Bronchial epithelial cell (primary cell): ENCODE data around the gene CNOT8. TPM values are rescaled to one million over a fixed set of nuclear protein-coding genes. Genes with fewer than 3 reads are reported as not detected.
A peak's percentile ranks its signal among the peaks of the same experiment; 100 is the strongest.

Experiments
- DNase-seq: peaks from one replicate; pipeline ENCODE4 v3.0.0-alpha.2; 2010; ENCODE audit warnings: low read depth
- FAIRE-seq: peaks from 2 replicates; lab custom pipeline; 2011; peaks lifted over from hg19 to GRCh38; lab: Jason Lieb, UNC
- H3K27me3 ChIP-seq: 2 replicates; pipeline ENCODE4 v1.5.1; 2011; ENCODE audit warnings: low read length; ENCODE audit not compliant: control insufficient read depth, insufficient read depth
- H3K36me3 ChIP-seq: 2 replicates; pipeline ENCODE4 v1.5.1; 2011; ENCODE audit warnings: low read length; ENCODE audit not compliant: control insufficient read depth, insufficient read depth
- H3K4me3 ChIP-seq: 2 replicates; pipeline ENCODE4 v1.5.1; 2011; ENCODE audit warnings: mild to moderate bottlenecking, low read depth, low read length, control low read depth
- CTCF ChIP-seq: IDR thresholded peaks from 2 replicates; pipeline ENCODE4 v1.5.1; 2011; ENCODE audit warnings: mild to moderate bottlenecking, moderate library complexity, low read length, control low read depth, inconsistent platforms; ENCODE audit not compliant: insufficient read depth, severe bottlenecking
- total RNA-seq: library from RNA; depleted of rRNA; stranded (reverse); fragments of >200 nt; gene quantifications from 2 replicates; pipeline ENCODE4 v1.2.1, GENCODE V29; 2014

Gene CNOT8
- total RNA-seq: 41.2 and 56.1 TPM in 2 replicates

DNA sequence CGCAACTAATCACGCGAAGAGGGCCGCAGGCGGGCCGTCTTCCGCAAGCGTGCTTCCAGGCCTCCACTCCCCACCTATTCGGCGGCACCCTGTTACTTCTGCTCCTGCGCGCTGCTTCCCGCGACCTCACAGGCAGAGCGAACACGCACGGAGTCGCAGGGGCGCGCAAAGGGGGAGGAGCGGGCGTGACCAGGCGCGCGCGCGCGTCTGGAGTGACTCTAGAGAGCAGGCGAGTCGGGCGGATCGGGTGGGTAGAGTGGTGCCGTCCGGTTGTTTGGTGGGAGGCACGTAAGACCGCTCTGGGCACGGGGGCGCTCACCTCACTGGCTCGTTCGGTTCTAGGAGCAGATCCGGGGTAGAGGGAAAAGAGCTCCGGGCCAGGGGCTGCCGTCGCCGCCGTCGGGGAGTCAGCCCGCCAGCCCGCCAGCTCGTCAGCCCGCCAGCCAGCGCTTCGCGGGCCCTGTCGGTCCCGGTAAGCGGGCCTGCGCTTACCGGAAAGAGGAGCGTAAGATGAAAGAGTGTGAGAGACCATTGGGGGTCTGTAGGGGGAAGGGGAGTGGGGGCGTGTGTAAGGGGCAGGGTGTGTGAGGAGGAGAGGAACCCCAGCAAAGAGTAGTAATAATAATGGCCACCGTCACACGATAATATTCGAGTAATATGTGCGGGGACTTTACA lies at the start of gene CNOT8:
TSS of gene CNOT8 (plus strand) at position 331 of the 675 bp plus-strand sequence. CDS start 4,652 bp downstream, outside the sequence.
- TF ChIP-seq CTCF: no peak
- DNase-seq (peak; percentile 79), FAIRE-seq (no peak)
- peaks cover 3% of the 10 kb centered on the region for H3K36me3 ChIP-seq
- peak within 1 kb of the TSS; percentile 74 for H3K4me3 ChIP-seq
- H3K27me3 ChIP-seq: no peaks in the 10 kb centered on the region

DNA sequence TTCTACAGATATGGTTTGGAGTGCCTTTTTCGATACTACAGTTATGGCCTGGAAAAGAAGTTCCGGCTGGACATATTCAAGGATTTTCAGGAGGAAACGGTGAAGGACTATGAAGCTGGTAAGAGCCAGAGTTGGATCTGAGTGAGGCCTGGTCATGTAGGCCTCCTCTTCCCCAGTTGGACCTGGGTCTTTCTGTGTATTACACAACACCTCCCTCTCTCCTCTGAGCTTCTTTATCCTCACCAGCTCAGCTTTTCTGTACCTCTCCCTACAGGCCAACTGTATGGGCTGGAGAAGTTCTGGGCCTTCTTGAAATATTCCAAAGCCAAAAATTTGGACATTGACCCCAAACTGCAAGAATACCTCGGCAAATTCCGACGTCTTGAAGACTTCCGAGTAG lies 47.2 kb upstream of the CNOT8 start:
- Histone ChIP-seq H3K4me3 (no peak overlapping the region), H3K27me3 (no peaks in the 10 kb centered on the region), H3K36me3 (peaks cover 40% of the 10 kb centered on the region)
- FAIRE-seq: no peak
- no peak for DNase-seq
- no peak for TF ChIP-seq CTCF

DNA sequence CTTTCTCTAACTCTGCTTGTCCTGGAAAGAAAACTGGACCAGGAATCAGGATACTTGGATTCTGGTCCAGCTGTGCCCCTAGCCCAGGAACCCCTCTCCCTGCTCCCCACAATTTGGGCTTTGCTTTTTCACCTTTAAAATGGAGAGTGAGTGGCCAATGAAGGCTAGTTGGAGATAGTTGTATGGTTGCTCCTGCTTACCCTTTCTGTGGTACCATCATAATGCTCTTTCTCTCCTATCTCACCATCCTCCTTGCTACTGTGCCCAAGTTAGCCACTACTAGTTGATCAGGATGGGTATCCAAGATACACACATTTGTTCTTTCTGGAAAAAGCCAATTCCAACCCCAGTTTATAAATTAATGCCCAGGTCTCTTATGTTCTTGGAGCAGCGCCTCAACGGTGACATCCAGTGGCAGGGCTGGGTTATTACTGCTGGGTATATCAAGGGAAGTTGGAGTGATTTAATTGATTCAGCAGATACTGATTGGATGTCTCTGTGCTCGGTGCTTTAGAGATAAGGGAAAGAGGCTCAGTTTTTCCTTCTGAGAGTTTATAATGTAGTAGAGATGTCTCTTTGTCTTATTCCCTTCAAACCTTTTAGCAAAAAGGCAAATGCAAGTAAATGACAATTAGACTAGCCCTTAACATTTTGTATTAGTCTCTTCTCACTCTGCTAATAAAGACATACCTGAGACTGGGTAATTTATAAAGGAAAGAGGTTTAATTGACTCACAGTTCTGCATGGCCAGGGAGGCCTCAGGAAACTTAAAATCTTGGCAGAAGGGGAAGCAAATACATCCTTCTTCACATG lies 46.6 kb upstream of the CNOT8 start:
- Histone ChIP-seq H3K27me3 (no peaks in the 10 kb centered on the region), H3K4me3 (no peak overlapping the region), H3K36me3 (peaks cover 42% of the 10 kb centered on the region)
- DNase-seq (peak; percentile 53), FAIRE-seq (no peak)
- peak; percentile 68 for TF ChIP-seq CTCF

DNA sequence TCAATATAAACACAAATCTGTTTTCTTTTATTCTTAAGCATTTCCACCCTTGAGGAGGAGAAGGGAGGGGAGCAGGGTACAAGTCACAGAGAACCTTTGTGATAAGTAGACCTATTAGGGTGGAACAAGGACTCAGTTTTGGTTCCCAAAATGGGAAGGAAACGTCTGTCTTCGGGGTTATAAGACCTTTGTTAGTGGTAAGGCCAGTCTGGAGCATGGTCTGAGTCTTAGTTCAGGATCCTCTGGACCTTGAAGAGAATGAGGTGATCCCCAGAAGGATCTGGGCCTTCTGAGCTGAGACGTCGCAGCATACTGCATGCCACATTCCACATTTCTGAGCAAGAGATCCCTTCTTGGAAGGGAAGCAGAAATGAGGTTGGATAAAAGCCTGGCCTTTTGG lies 45.3 kb upstream of the CNOT8 start:
- TF ChIP-seq CTCF: no peak
- no peak for DNase-seq
- H3K27me3 ChIP-seq: no peaks in the 10 kb centered on the region
- FAIRE-seq: no peak
- peaks cover 42% of the 10 kb centered on the region for H3K36me3 ChIP-seq
- H3K4me3 ChIP-seq: no peak overlapping the region

DNA sequence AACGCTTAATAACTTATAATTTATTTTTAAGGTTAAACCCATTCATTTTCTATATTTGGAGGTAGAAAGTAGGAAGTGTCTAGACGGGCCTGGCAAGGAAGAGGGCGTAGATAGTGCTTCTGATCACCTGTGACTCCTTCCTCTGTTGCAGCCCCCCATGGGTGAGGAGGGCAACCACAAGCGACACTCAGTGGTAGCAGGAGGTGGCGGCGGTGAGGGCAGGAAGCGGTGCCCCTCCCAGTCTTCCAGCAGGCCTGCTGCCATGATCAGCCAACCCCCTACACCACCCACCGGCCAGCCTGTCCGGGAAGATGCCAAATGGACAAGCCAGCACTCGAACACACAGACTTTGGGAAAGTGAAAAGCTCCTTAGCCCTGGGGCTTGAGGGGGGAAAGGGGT lies 44.7 kb upstream of the CNOT8 start:
- H3K4me3 ChIP-seq: no peak overlapping the region
- DNase-seq (no peak), FAIRE-seq (no peak)
- peaks cover 39% of the 10 kb centered on the region for H3K36me3 ChIP-seq
- TF ChIP-seq CTCF: no peak
- no peaks in the 10 kb centered on the region for H3K27me3 ChIP-seq
